WTC11 (cell line): Measurements from ENCODE around the gene TBX15. TPM values are rescaled to one million over a fixed set of nuclear protein-coding genes. Genes with fewer than 3 reads are reported as not detected.

ENCODE experiments used
- ATAC-seq: fragments of 200-7000 bp; cut with Tn5 transposase; 2 replicates; pipeline ENCODE4 v1.10.0; 2021; ENCODE audit warnings: mild to moderate bottlenecking, moderate library complexity
- CTCF ChIA-PET: fragments of 300-600 bp; sonication (Branson Sonifier 250); formaldehyde crosslinking; loops from one replicate; lab custom pipeline; 2021; ENCODE audit warnings: antibody characterized with exemption; lab: Charles Lee
- POLR2A ChIA-PET: fragments of 350-600 bp; sonication (Branson Sonifier 250); formaldehyde crosslinking; loops from one replicate; lab custom pipeline; 2021; ENCODE audit warnings: antibody characterized with exemption; lab: Charles Lee
- DNase-seq: peaks from one replicate; pipeline ENCODE4 v3.0.0; 2021; ENCODE audit warnings: low spot score
- H3K27ac Mint-ChIP-seq: 2 replicates; pipeline ENCODE4 v1.8.0; 2021; ENCODE audit warnings: mixed read lengths
- H3K27me3 Mint-ChIP-seq: 2 replicates; pipeline ENCODE4 v1.8.0; 2021; ENCODE audit warnings: low read depth, mild to moderate bottlenecking, moderate library complexity, mixed read lengths
- H3K36me3 Mint-ChIP-seq: 2 replicates; pipeline ENCODE4 v1.8.0; 2021; ENCODE audit warnings: mixed read lengths
- H3K4me1 Mint-ChIP-seq: 2 replicates; pipeline ENCODE4 v1.8.0; 2022; ENCODE audit warnings: mixed read lengths
- H3K4me3 Mint-ChIP-seq: 2 replicates; pipeline ENCODE4 v1.8.0; 2021; ENCODE audit warnings: mild to moderate bottlenecking, moderate library complexity, mixed read lengths
- H3K9me3 Mint-ChIP-seq: 2 replicates; pipeline ENCODE4 v1.8.0; 2021; ENCODE audit warnings: mixed read lengths
- AR ChIP-seq: fragments of 250-450 bp; sonication (Bioruptor Pico); IDR thresholded peaks from 2 replicates; pipeline ENCODE4 v1.9.0; 2021; ENCODE audit warnings: mild to moderate bottlenecking
- ATF6 ChIP-seq: sonication (generic); formaldehyde crosslinking; IDR thresholded peaks from 2 replicates; pipeline ENCODE4 v1.8.1; 2023; ENCODE audit warnings: mild to moderate bottlenecking, missing genetic modification reagents
- CTCF ChIP-seq: fragments of 200-600 bp; IDR thresholded peaks from 2 replicates; pipeline ENCODE4 v1.8.0; 2022; ENCODE audit warnings: antibody characterized with exemption
- E2F5 ChIP-seq: sonication (generic); formaldehyde crosslinking; IDR thresholded peaks from 2 replicates; pipeline ENCODE4 v1.8.1; 2022; ENCODE audit warnings: mild to moderate bottlenecking, moderate library complexity, missing genetic modification reagents
- EMX1 ChIP-seq: fragments of 250-450 bp; sonication (Bioruptor Pico); IDR thresholded peaks from 2 replicates; pipeline ENCODE4 v1.8.0; 2021; ENCODE audit warnings: mild to moderate bottlenecking
- ERG ChIP-seq: fragments of 250-450 bp; sonication (Bioruptor Pico); IDR thresholded peaks from 2 replicates; pipeline ENCODE4 v1.8.0; 2021; ENCODE audit warnings: mild to moderate bottlenecking
- ETV6 ChIP-seq: sonication (generic); formaldehyde crosslinking; IDR thresholded peaks from 2 replicates; pipeline ENCODE4 v1.8.1; 2022; ENCODE audit warnings: mild to moderate bottlenecking, missing genetic modification reagents
- FOXJ3 ChIP-seq: sonication (generic); formaldehyde crosslinking; IDR thresholded peaks from 2 replicates; pipeline ENCODE4 v1.9.0; 2021; ENCODE audit warnings: missing genetic modification reagents, mild to moderate bottlenecking, borderline replicate concordance
- GABPB1 ChIP-seq: sonication (generic); formaldehyde crosslinking; IDR thresholded peaks from 2 replicates; pipeline ENCODE4 v1.8.1; 2023; ENCODE audit warnings: mild to moderate bottlenecking, missing genetic modification reagents
- HMGA2 ChIP-seq: fragments of 250-450 bp; sonication (Bioruptor Pico); IDR thresholded peaks from 2 replicates; pipeline ENCODE4 v1.4.0; 2021; ENCODE audit warnings: mild to moderate bottlenecking, moderate library complexity
- NR3C1 ChIP-seq: sonication (generic); formaldehyde crosslinking; conservative IDR thresholded peaks from 2 replicates; pipeline ENCODE4 v1.8.1; 2023; ENCODE audit warnings: low read depth, mild to moderate bottlenecking, missing genetic modification reagents
- SMAD4 ChIP-seq: sonication (generic); formaldehyde crosslinking; IDR thresholded peaks from 2 replicates; pipeline ENCODE4 v1.8.0; 2022; ENCODE audit warnings: mild to moderate bottlenecking, missing genetic modification reagents
- TEAD1 ChIP-seq: sonication (generic); formaldehyde crosslinking; IDR thresholded peaks from 2 replicates; pipeline ENCODE4 v1.8.0; 2022; ENCODE audit warnings: mild to moderate bottlenecking, missing genetic modification reagents
- ZNF138 ChIP-seq: sonication (generic); formaldehyde crosslinking; conservative IDR thresholded peaks from 2 replicates; pipeline ENCODE4 v1.8.1; 2022; ENCODE audit warnings: mild to moderate bottlenecking, moderate library complexity, missing genetic modification reagents
- ZNF671 ChIP-seq: fragments of 250-450 bp; sonication (Bioruptor Pico); IDR thresholded peaks from 2 replicates; pipeline ENCODE4 v1.8.0; 2021; ENCODE audit warnings: mild to moderate bottlenecking
- total RNA-seq: library from RNA; stranded (reverse); gene quantifications from 3 replicates; pipeline ENCODE4 v1.2.3, GENCODE V29; 2021

Gene TBX15
- total RNA-seq, 1 experiment from 2014 or later = 0.11 TPM

- DNase-seq = no peak
Measured at GRCh38 chr1:118842452-118843201, 145.5 kb downstream of the TBX15 start.

More at GRCh38 chr1:118842452-118843201, 145.5 kb downstream of the TBX15 start:
- Mint-ChIP-seq H3K36me3 (no peaks in the 10 kb centered on the region), H3K9me3 (no peaks in the 10 kb centered on the region), H3K27ac (no peak overlapping the region), H3K27me3 (no peaks in the 10 kb centered on the region; the same call in 1 of the 2 replicates), H3K4me1 (no peaks in the 10 kb centered on the region), H3K4me3 (no peak overlapping the region)
- peak; percentile 60 for ATAC-seq
- TF ChIP-seq TEAD1 (CRISPR knock-in tag) = no peak
- no peak for TF ChIP-seq HMGA2 (CRISPR knock-in tag)
- no peak for TF ChIP-seq SMAD4 (CRISPR knock-in tag)
- no peak for TF ChIP-seq ZNF138 (CRISPR knock-in tag)
- TF ChIP-seq ERG (CRISPR knock-in tag) = no peak
- no peak for TF ChIP-seq E2F5
- TF ChIP-seq FOXJ3 = no peak
- TF ChIP-seq NR3C1 = no peak
- TF ChIP-seq ATF6 (CRISPR knock-in tag) = no peak
- TF ChIP-seq CTCF = no peak
- TF ChIP-seq ETV6 (CRISPR knock-in tag) = no peak
- no peak for TF ChIP-seq AR (CRISPR knock-in tag)
- no peak for TF ChIP-seq EMX1 (CRISPR knock-in tag)
- TF ChIP-seq ZNF671 (CRISPR knock-in tag) = no peak
- TF ChIP-seq GABPB1 (CRISPR knock-in tag) = no peak
- ChIA-PET POLR2A (no interaction called here), CTCF (no interaction called here)
